Frontal cortex (tissue), 4 donors: ENCODE data around the gene BAG5. TPM values are rescaled to one million over a fixed set of nuclear protein-coding genes. Genes with fewer than 3 reads are reported as not detected.
A peak's percentile ranks its signal among the peaks of the same experiment; 100 is the strongest.

Experiments
- DNase-seq, 2 donors: peaks; one replicate each; pipeline ENCODE4 v3.0.0; 2012; ENCODE audit warnings: low spot score in 2 of 2
- FAIRE-seq: peaks from 2 replicates; lab custom pipeline; 2012; peaks lifted over from hg19 to GRCh38; lab: Jason Lieb, UNC
- total RNA-seq: library from RNA; depleted of rRNA; stranded (reverse); fragments of >200 nt; gene quantifications from one replicate; pipeline ENCODE4 v1.2.3, GENCODE V29; 2014
- donor health status: control.
- donor health status: control.
- donor health status: control.

Gene BAG5
- total RNA-seq, 1 donor from 2014 or later, result 51.4 TPM

GRCh38 chr14:103568952-103569351, 6.5 kb upstream of the BAG5 start:
- FAIRE-seq (no peak), DNase-seq (no peak)

DNA sequence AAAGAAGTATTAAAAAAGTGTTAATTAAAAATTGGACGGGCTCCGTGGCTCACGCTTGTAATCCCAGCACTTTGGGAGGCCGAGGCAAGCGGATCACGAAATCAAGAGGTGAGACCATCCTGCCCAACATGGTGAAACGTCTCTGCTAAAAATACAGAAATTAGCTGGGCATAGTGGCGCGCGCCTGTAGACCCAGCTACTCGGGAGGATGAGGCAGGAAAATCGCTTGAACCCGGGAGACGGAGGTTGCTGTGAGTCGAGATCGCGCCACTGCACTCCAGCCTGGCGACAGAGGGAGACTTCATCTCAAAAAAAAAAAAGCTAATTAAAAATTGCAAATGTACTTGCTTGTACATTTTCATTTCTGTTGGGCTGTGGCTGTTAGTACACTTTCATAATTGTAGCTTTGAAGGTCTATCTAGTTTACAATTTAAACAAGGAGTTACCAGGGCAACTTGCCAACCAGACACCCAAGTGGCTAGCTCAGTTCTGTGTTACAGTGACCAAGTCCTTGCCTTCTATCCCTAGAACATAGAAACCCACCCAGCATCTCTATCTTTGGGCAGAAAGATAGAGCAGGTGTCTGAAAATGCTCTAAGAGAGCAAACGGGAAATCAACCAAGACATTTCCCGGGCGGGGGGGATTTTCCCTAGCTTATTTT, 1.5 kb upstream of the BAG5 start:
- FAIRE-seq, result no peak
- no peak for DNase-seq

GRCh38 chr14:103563226-103563620, 766 bp upstream of the BAG5 start:
- FAIRE-seq, result no peak
- DNase-seq, result no peak

DNA sequence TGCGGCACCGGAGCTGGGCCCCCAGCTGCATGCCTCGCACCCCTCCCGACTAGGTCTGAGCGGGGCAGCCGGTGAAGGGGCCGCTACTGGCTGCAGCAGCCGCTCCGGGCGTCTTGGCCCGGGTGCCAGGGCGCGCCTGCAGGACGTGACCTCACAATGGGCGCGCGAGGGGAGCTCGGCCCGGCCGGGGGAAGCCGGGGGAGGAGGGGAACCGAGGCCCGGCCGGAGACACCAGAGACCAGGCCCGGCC, 353 bp downstream of the BAG5 start:
- no peak for FAIRE-seq
- DNase-seq, result no peak

DNA sequence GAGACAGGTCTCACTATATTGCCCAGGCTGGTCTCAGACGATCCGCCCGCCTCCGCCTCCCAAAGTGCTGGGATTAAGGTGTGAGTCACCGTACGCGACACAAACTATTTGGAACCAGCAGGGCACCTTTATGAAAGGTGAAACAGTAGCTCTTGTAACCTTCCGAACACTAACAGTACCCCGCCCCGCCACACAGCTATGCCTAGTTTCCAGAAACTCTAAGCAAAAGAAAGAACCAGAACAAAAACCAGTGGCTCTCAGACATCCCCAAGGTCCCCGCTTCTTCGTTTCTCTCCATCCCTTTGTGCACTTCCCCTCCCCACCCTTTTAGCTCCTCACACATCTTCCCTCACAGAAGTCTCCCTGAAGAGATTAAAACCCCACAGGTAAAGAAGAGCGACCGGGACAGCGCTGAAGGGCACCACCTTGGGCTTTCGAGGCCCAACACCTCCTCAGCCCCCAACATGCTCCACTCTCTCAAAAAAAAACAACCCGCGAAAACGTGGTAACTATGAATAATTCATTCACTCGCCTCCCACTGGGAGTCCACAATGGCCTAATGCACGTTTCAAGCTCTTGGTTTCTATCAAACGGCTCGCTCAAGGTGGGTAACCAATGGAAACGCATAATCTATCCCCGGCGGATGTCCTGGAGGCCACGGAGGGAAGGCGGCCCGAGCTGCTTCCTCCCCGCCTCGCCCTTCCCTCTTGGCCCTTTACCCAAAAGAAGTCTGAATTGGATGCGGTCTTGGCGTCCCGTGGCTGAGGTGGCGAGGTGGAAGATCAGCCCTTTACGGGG, 877 bp downstream of the BAG5 start:
- DNase-seq (no peak), FAIRE-seq (no peak)

DNA sequence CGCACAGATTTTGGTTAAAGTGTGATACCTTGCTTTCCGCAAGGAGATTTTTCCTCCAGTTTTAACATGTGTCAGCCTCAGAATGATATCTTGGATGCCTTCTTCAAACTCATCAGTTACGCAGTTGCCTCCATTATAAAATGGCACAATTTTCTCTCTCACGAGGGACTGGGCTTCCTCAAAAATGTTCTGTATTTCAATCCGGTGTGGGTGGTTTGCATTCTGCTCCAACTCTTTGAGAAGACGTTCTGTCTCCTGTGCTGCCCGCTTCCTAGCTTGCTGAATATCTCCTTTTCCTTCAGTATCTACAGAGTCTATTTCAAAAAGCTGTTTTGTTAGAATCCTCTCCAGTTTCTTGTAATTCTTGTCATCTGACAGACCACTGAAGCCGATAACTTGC, 1.8 kb downstream of the BAG5 start:
- no peak for FAIRE-seq
- no peak for DNase-seq

GRCh38 chr14:103559766-103560165, 2.7 kb downstream of the BAG5 start:
- no peak for DNase-seq
- no peak for FAIRE-seq

DNA sequence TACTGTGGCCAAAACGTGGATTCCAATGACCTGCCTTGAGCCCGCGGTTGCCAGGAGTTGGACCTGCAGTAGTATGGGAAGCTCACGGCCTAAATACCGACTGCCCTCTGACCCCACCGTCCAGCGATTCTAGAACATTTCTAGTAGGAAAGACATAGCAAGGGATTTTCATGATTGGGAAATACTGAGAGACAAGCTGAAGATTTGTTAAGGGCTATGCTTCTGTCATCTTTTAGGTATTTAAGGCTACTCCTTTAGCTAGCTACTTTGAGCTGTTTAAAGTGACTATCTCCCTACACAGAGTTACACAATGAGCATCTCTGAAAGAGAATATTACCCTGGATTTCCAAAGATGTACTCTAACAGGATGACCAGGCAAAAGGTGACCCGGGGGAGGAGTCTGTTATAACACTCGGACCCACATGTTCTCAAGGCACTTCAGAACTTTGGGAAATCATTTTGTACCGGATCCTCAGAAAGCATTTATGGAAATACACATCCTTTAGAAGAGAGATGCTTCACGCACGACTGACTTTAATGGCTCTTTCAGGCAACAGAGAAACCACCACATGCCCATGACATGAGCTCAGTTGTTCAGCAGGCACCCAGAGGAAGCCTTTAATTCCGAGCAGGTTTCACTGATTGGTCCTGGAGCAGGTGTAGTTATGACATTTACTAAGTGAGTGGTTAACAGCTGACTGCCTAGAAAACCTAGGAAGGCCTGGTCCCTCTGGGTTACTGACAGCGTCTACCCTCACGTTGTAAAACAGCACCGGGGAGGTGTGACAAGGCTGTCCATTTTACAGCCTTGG, 4.2 kb downstream of the BAG5 start:
- FAIRE-seq (no peak), DNase-seq (no peak)

DNA sequence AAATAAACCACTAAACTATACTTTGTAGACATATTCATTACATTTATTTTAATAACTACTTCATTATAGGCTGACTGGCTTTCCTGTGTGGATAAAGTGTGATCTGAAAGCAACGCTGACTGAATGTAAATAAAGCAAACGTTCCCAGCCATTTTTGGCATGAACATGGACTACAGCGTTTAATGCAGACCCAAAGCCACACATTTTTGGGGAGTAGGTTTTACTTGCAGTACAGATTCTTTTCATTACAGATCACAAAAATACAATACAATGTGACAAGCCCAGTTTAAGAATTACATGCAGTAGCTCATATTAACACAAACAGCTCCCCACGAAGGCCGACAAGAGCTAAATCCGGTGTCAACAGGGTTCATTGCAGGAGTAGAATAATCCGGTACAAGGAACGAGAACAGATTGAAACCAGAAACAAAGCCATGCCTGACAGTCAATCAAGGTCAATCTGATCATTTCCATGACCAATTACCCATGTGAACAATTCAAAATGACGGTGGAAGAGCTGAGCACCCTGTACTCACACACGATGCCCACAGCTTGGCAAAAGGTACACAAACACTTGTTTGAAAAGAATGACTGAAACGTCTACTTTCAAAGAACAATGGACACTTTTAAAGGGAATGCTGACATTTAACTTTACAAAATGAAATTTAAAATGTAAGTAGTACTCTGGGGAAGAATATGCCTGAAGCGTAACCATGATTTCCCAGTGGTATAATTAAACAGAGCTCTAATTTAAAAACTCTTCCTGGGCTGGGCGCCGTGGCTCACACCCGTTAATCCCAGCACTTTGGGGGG, 5.3 kb downstream of the BAG5 start:
- DNase-seq, result no peak
- no peak for FAIRE-seq

- FAIRE-seq (no peak), DNase-seq (no peak)
Measured at GRCh38 chr14:103555559-103556337, 6.7 kb downstream of the BAG5 start.

- FAIRE-seq (no peak), DNase-seq (no peak)
Measured at GRCh38 chr14:103552846-103553210, 9.6 kb downstream of the BAG5 start.

DNA sequence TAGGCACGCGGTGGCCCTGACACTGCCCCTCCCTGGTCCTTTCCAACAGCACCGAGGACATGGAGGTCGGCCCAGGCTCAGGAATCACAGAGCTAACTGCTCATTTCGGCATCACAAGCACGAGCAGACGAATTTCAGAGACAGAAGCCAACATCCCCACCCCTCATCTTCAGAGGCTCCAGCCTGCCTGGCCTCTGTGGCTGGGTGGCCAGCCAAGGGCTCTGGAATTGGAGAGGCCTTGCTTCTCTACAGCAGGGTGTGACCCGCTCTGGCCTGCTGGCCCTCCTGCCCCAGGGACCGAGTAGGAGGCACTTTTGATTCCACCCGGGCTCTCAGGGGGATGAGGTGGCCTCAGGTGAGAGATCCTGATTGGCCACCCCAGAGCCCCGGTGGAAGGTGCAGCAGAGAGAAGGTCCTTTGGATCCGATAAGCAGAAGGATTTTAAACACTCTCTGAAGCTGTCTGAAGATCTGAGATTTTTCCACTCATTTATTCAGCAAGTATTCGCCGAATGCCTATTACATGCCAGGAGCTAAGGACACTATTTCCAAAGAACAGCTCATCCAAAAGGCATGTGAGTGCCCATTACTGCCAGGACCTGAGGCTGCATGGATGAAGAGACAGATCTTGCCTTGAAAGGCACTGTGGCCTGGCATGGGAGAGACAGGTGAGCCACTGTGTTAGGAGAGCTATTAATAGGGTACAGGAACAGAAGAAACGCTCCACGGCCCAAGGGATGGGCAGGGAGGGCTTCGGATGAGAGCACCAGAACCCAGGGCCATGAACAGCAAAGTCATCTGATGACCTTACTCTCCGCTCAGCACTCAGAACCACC, 10.2 kb downstream of the BAG5 start:
- no peak for DNase-seq
- FAIRE-seq, result no peak

- DNase-seq, result no peak
- no peak for FAIRE-seq
Measured at GRCh38 chr14:103551338-103551762, 11.1 kb downstream of the BAG5 start.

- FAIRE-seq (no peak), DNase-seq (no peak)
Measured at GRCh38 chr14:103550451-103551337, 11.8 kb downstream of the BAG5 start.

GRCh38 chr14:103549361-103550311, 12.8 kb downstream of the BAG5 start:
- DNase-seq (peak; percentile 74 to 82), FAIRE-seq (no peak)
